ENCODE results near the gene LSS.

- TF ChIP-seq NRF1 (conservative IDR thresholded peaks at IDR 0.05; ENCODE audit: low read depth, low read length), result no peak
- TF ChIP-seq CEBPB (IDR thresholded peaks at IDR 0.05; ENCODE audit: borderline replicate concordance in 1 of 2, low read depth in 2 of 2, low read length in 2 of 2), result no peak
- no peak for TF ChIP-seq CTCF (IDR thresholded peaks at IDR 0.05 in 2 of 3, conservative IDR thresholded peaks at IDR 0.05 in 1 of 3; ENCODE audit: control insufficient read depth in 2 of 3, extremely low read depth in 1 of 3, insufficient read depth in 1 of 3, low read depth in 3 of 3, low read length in 3 of 3)
- no peak for TF ChIP-seq FOXM1 (IDR thresholded peaks at IDR 0.05; ENCODE audit: low read depth, low read length)
- no peak for TF ChIP-seq CBX5 (IDR thresholded peaks at IDR 0.05; ENCODE audit: low read depth)
- TF ChIP-seq FOS (IDR thresholded peaks at IDR 0.05; ENCODE audit: borderline replicate concordance, extremely low read depth, insufficient read length), result no peak
- TF ChIP-seq, protein P1, sequence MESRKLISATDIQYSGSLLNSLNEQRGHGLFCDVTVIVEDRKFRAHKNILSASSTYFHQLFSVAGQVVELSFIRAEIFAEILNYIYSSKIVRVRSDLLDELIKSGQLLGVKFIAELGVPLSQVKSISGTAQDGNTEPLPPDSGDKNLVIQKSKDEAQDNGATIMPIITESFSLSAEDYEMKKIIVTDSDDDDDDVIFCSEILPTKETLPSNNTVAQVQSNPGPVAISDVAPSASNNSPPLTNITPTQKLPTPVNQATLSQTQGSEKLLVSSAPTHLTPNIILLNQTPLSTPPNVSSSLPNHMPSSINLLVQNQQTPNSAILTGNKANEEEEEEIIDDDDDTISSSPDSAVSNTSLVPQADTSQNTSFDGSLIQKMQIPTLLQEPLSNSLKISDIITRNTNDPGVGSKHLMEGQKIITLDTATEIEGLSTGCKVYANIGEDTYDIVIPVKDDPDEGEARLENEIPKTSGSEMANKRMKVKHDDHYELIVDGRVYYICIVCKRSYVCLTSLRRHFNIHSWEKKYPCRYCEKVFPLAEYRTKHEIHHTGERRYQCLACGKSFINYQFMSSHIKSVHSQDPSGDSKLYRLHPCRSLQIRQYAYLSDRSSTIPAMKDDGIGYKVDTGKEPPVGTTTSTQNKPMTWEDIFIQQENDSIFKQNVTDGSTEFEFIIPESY (IDR thresholded peaks at IDR 0.05), result no peak
- TF ChIP-seq YY1 (IDR thresholded peaks at IDR 0.05; ENCODE audit: low read depth, low read length), result no peak
- TF ChIP-seq POLR2A (IDR thresholded peaks at IDR 0.05; ENCODE audit: low read depth, low read length), result no peak
- no peak for TF ChIP-seq EP300 (IDR thresholded peaks at IDR 0.05; ENCODE audit: borderline replicate concordance in 1 of 2, control insufficient read depth in 1 of 2, low read depth in 2 of 2, low read length in 2 of 2)
- no peak for TF ChIP-seq SREBF1 (IDR thresholded peaks at IDR 0.05; ENCODE audit: low read length)
- no peak for TF ChIP-seq ZNF24 (IDR thresholded peaks at IDR 0.05)
- TF ChIP-seq RAD21 (IDR thresholded peaks at IDR 0.05; ENCODE audit: insufficient read depth, low read depth, low read length), result no peak
Observed at GRCh38 chr21:46168238-46168637, 60.3 kb downstream of the LSS start.

Data from GM12878 (cell line).